Stimulated activated CD4-positive, alpha-beta T cell treated with anti-CD3 and anti-CD28 coated beads, Interleukin-4, amount 100 ng/mL, for 48 hours (primary cell): Measurements from ENCODE around the gene TMEM213.

ENCODE experiments used
- DNase-seq, 2 donors: peaks; one replicate each; pipeline ENCODE4 v3.0.0-alpha.2; 2020; ENCODE audit warnings: low read depth in 2 of 2

TMEM213 gene

DNA sequence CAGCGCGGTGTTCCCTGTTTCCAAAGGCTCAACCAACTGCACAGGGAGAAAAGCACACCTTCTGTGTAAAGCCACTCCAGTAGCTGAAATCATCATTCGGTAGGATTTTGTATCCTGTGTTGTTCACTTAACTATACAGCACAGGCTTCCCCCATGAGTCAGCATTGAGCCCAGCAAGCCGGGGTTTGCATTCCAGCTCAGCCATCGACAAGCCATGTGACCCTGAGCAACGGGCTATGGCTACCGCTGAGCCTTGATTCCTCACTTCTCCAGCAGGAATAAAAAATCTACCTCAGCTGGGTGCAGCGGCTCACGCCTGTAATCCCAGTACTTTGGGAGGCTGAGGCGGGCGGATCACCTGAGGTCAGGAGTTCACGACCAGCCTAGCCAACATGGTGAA lies 44.3 kb downstream of the TMEM213 start:
- no peak for DNase-seq

DNA sequence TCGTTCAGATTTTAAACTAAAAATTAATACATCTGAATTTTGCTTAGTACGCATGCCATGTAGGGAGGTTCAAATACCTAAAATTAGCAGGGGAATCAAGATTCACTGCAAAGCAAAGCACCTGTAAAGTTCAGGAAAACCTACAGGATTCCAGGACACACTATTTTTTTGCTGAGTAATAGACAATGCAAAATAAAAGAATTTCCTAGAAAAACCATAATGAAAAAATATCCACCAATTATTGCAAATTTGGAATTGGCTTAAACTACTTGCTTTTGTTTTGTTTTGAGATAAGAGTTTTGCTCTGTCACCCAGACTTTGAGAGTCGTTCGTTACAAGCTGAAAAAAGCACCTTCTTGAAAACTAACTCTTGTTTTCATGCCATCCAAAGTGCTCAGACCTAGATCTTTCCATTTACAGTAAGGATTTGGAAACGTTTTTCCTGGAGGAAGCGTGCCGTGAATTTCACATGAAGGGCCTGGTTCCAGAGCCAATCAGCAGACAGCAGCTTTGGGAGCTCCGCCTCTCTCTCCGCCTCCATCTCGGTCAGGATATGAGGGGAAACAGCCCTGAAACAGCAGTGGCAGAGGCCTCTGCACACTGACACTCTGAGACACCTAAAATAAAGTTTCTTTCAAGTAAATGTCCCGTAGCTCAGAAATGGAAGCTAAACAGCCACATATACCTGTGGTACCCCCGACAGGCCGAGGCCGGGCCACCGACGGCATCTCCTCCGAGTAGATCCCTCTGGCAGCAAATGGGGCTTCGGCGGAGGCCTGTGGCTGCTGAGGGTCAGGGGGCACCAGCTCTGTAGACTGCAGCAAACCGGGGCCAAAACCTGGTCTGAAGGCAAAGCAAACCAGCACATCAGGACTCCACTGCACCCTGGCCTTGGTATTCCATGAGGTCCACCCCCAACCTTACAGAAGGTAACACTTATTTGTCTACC lies 46.1 kb downstream of the TMEM213 start:
- no peak for DNase-seq

DNA sequence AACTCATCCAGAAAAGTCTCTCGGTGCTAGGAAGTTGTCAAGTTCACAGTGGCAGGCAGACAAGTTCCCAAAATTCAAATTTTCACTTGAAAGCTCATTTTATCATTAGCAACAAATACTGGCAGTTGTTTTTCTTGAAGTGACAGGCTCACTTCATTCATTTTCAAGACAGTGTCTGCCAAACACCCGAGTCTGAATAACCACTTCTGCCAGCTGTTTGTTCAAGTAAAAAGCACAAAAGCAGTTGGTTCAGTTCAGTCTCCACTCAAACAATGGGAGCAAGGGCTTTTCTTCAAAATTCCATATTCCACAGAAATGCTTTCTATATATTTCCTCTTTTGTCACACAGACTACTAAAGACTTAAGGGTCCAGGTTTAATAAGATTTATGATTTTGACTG lies 47.9 kb downstream of the TMEM213 start:
- no peak for DNase-seq

DNA sequence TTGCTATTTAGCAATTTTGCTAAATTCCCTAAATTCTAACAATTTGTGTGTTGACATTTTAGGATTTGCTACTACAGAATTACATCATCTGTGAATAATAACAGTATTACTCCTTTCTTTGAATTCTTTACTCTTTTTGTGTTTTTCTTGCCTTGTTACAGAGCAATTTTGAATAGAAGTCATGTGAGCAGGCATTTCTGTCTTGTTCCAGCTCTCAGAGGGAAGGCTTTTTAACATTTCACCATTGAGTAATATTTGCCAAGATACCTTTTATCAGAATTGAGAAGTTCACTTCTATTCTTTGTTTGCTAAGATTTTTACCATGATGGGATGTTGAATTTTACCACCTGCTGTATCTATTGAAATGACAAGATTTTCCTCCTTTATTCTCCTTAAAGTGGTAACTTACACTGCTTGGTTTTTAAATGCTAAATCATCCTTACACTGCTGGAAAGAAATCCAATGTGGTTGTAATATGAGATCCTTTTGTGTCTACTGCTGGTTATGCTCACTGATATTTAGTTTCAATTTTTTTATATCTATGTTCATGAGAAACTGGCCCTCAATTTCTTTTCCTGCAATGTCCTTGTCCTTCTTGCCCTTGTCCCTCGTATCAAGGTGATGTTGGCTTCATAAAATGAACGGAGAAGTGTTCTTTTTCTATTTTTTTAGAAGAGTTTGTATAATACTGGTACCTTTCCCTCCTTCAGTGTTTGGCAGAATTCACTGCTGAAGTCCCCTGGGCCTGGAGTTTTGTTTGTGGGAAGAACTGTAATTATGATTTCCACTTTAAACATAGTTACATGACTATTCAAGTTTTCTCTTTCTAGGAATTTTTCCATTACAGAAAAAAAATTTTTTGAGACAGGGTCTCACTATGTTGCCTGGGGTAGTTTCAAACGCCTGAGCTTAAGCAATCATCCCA lies 50.5 kb downstream of the TMEM213 start:
- DNase-seq: no peak

DNA sequence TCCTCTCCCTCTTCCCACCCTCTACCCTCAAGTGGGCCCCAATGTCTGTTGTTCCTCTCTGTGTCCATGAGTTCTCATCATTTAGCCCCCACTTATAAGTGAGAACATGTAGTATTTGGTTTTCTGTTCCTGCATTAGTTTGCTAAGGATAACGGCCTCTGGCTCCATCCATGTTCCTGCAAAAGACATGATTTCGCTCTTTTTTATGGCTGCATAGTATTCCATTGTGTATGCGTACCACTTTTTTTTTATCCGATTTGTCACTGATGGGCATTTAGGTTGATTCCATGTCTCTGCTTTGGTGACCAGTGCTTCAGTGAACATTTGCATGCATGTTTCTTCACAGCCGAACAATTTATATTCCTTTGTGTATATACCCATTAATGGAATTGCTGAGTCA lies 51.9 kb downstream of the TMEM213 start:
- DNase-seq: no peak

DNA sequence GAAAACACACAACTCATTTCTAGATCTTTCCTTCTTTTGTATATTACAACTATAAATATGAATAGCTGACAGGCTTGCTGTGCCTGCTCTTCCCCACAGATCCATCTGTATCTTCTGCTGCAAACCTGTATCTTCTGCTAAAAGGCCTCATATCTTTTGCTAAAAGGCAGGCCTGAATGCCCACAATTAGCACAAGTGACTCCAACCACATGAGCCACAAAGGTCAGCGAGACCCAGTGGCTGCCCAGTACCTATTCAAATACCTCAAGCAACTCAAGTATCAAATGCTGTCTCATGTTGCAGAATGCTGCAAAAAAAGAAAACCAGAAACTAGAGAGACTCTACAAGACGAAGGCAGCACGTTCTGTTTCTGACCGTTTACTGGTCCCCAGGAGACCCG lies 54.7 kb downstream of the TMEM213 start:
- no peak for DNase-seq

DNA sequence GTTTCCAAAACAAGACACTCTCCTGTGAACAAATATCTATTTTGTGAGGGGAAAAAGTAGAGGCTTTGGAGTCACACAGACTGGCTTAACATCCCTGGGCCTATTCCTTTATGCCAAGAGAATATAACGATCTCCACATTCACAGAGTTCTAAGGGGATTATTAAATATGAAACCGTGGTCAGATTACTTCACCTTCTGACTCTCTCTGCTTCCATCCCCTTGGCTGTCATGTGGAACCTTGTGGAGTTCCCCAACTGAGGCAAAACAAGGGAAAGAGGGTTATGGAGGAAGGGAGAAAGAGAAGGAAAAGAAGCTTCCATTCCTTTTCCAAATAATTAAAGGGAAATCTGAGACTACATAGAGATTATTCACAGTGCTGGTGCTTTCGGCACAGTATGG lies 55.7 kb downstream of the TMEM213 start:
- DNase-seq: no peak

DNA sequence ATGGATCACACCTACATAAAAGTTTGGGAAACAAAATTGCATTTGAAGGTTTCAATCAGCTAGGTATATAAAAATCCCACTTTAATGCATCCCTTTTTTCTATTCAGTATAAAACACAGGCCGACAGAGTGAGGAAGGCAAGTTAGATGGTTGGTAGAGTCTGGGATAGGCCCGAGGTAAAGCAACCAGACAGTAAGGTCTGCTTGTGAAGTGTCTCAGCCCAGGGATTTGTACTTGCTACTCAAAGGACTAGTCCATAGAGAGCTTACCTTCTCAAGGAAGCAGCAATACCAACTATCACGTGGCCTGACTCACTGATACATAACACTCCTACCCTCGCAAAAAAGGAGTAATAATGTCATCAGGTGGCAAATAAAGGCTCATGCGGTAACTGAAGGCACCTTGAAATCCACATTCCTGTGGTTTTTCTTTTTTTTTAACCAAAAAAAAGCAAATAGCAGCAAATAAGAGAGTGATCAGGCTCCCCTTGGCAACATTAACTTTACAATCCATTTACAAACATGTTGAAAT lies 56.4 kb downstream of the TMEM213 start:
- no peak for DNase-seq

DNA sequence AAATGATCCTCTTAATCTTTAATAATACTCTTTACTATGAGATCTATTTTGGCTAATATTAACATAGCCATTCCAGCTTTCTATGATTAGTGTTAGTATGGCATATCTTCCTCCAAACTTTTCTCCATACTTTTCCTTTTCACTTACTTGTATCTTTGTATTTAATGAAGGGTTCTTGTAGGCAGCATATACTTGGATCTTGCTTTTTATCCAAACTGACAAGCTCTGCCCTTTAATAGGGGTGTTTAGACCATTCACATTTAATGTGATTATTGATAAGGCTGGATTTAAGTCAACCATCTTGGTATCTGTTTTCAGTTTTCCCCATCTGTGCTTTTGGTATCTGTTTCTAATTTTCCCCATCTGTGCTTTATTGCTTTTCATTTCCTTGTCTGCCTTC lies 59.9 kb downstream of the TMEM213 start:
- no peak for DNase-seq

DNA sequence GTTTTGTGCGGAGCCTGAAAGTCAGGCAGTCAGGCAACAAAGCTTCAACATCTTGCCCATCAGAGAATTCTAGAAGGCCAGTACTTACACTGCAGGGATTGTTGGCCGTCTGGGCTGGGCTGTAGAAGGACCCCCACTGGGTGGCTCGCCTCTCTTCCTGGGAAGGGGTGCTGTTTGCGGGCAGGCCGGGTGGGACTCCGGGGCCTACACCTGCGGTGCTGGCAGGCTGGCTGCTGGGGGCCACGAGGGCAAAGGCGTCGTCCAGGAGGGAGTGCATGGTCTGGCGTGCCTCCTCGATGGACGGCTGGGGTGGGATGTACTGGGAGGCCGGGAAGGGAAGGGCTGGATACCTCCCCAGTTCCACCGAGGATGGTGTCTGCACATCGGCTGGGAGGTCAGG lies 63.3 kb downstream of the TMEM213 start:
- DNase-seq: no peak

DNA sequence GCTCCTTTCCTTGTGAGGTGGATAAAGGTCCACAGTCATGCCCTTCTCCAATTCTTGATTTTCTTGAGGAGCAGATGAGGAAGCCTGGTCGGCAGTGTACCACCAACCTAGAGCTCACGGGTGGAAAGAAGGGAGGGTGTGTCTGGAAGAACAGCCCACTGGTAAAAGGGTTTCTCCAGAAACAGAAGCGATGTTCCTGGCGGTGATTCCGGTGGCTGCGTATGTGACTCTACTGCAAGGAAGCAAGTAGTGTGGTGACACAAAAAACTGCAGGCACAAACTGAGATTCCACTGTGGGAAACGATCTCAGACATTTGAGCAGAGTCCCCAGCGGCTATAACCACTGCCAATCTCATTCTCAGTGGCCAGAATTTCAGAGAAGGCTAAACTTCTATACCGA lies 66.1 kb downstream of the TMEM213 start:
- DNase-seq: no peak

DNA sequence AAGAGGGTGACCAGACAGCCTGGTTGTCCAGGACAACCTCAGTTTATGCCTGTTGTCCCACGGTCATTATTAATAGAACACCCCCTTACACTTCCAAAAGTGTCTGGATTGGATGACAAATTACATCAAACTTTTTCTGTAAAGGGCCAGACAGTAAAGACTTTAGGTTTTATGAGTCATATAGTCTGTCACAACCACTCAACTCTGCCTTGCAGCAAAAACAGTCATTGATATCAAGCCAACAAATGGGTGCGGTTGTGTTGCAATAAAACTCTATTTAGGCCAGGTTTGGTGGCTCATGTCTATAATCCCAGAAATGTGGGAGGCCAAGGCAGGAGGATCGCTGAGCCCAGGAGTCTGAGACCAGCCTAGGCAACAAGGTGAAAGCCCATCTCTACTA lies 66.9 kb downstream of the TMEM213 start:
- no peak for DNase-seq

DNA sequence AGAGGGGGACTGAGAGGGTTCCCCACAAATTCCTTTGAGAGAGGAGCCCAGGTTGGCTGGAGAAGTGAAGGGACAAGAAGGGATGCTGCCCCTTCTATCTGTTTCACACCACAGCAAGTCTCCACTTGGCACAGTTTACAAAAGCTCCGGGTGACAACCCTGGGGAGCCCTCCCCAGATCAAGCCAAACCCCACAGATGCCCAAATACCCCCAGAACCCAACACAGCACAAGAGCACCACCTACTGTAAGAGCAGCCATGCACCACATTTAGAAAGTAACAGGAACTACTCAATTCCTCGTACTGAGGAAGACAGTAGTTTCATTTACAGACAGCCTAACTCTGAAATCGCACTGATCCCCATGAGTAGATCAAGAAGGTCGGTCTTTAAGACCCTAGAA lies 68.0 kb downstream of the TMEM213 start:
- no peak for DNase-seq

DNA sequence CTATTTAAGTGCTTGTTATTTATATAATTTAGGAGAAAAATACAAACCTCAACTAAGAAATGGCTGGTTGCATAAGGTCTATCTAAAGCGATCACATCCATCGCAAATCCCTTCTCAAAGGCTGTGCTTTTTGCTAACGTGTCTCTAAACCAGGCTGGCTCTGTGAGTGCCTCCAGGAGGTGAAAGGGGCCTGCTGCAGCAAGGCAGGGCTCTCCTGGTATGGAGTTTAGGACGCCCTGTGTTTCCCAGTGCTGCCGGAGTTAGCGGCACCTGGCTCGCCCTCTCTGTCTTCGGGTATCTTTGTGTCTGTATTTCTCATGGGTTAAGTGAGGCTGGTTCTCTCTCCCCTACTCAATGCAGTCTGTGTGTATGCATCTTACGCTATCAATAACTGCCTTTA lies 68.6 kb downstream of the TMEM213 start:
- DNase-seq: no peak

DNA sequence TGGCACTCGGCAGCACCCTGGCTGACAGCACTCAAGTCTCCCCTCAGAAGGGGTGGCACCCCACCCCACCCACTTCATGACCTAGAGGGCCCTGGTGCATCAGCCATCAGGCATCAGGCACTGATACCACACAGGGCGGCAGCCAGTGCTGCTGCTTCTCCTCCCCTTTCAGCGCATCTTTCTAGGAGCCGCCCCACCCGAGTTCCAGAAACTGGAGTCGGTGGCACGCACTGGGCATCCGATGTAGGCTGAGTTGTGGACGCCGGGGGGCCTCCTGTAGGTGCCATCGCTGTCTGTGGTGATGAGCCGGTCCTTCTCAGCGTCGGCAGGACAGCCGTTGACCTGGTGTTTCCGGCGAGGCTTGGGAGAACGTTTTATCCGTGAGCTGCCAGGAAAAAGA lies 70.0 kb downstream of the TMEM213 start:
- no peak for DNase-seq

DNA sequence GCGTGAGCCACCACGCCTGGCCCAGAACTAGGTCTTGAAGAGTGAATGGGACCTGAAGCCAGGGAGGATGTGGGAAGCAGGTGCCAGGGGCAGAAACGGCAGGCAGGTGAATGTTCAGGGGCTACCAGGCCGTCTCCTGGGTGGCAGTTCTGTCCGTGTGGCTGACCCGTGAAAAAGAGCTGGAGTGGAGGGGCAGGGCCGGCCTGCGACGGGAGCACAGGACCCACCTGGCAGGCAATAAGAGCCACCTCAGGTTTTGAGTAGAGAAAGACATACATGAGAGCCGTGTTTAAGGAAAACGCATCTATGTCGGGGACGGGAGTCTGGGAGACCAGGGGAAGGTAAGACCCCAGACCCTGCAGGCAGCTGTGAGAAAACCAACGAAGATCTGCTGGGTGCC lies 70.9 kb downstream of the TMEM213 start:
- DNase-seq: no peak

DNA sequence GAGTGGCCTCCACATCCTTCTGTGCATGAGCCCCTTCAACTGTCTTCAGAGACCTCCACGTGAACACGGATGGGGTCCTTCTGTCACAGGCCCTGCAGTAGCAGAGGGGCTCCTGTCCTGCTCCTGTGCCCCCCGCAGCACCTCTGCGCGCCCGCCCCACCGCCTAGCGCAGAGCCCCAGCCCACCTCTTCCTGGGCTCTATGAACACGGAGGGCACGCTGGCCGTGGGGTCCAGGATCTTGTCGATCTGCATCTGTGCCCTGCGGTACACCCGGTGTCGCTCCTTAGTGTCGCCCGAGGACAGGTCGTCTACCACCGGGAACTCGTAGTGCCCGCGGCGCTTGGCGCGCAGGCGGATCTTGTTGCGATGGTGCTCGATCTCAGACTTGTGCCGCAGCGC lies 71.6 kb downstream of the TMEM213 start:
- no peak for DNase-seq

DNA sequence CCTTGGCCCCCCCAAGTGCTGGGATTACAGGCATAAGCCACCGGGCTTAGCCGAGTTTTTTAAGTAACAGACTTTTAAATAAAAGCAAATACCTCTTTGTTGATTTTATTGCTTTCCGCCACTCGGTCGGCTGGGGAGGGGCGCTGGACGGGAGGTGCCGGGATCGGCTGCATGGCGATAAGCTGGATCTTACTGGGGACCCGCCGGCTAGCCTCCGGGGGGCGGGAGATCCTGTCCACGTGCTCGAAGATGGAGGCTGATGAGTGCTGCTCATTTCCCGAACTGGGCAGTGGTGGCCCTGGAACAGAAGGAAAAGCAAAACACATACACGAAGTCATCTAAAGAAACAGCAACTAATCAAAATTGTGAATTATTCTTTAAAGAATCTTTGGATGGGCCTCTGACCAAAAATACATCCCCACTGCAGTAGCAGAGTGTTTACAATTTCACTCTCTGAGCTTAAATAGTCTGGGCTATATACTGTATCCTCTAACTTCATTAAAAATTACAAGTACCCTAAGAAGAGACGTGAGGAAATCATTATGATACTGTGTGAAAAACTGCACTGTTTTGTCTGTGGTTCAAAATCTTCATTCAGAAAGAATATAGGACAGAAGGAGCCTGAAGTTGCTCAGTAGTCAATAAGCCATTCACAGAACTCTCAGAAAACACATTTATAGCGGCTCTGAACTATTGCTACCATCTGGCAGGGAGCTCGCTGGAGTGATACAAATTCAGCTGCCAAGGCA lies 73.4 kb downstream of the TMEM213 start:
- no peak for DNase-seq

DNA sequence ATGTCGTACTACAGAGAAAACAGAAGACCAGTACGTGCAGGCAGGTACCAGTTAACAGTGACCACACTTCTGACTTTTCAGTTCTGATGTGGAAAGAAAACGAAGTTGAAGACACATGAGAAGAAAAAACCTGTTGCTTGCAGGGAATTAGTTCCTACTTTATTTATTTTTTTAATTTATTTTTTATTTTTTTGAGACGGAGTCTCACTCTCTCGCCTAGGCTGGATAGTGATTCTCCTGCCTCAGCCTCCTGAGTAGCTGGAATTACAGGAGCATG lies 74.0 kb downstream of the TMEM213 start:
- no peak for DNase-seq

DNA sequence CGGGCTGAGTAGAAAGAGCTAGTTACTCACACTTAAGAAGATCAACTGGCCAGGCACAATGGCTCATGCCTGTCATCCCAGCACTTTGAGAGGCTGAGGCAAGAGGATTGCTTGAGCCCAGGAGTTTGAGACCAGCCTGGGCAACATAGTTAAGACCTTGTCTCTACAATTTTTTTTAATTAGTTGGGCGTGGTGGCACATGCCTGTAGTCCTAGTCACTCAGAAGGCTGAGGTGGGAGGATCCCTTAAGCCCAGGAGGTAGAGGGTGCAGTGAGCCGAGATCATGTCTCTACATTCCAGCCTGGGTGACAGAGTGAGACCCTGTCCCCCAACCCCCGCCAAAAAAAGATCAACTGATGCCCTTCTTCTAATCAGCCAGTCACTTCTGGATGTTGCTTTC lies 74.8 kb downstream of the TMEM213 start:
- DNase-seq: no peak

DNA sequence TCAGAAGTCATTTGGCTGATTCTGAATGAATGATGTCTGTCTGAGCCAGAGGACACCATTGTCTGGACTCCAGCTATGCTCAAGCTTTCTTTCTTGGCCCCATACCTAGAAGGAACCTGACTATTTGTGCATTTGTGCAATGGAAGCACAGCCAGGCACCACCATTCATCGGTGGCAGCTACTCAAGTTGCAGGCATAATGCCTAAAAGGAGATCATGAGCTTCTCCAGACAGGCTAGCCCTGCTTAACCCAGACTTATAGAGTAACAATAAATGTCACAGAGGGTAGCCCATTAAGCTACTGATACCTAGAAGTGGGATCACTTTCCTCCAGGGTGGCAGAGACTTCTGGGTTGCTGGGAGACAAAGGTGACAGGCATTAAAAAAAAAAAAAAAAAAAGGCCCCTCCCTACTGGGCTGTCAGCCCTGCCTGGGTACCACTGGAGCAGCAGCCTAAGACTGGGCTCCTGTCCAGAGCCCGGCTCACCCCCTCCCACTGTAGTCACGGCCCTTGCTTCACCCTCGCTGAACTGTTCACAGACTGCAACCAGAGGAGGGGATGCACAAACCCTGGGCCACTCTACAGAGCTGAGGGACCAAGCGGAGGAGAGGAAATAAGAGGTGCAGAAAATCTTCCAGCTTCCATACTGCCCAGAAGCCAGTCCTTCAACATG lies 75.6 kb downstream of the TMEM213 start:
- DNase-seq: no peak

DNA sequence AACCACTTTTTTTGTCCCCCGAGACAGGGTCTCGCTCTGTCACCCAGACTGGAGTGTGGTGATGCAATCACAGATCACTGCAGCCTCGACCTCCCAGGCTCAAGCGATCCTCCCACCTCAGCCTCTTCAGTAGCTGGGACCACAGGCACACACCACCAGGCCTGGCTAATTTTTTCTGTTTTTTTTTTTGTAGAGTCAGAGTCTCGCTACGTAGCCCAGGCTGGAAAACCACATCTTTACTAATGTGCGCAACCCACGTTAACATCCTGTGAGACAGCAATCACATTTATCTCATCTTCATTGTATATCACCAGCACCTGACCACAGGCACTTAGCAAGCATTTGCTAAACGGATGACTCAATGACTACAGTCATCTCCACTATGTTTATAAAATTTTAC lies 78.0 kb downstream of the TMEM213 start:
- DNase-seq: peak; percentile 21 to 55
